KBM-7 (cell line): ENCODE measurements around the gene CLEC4D.
"Not testable (repeated sequence)": the region's sequence is repeated elsewhere in the genome, so short reads cannot be mapped to it uniquely, and the experiment has no call there.

ENCODE experiments used
- DNase-seq: peaks from one replicate; pipeline ENCODE4 v3.0.0-alpha.2; 2015
- in situ Hi-C: fragments of 300-500 bp; cut with MboI; formaldehyde crosslinking; loops from 2 replicates; pipeline ENCODE4 v1.14.3; 2020; ENCODE audit warnings: low sequenced_read_pairs, low pct_unique_long_range_greater_than_20kb, mixed read lengths

Gene CLEC4D

GRCh38 chr12:8519171-8519570 is 5.9 kb downstream of the CLEC4D start:
- DNase-seq: peak; percentile 5
- in situ Hi-C loops: no loop called here

DNA sequence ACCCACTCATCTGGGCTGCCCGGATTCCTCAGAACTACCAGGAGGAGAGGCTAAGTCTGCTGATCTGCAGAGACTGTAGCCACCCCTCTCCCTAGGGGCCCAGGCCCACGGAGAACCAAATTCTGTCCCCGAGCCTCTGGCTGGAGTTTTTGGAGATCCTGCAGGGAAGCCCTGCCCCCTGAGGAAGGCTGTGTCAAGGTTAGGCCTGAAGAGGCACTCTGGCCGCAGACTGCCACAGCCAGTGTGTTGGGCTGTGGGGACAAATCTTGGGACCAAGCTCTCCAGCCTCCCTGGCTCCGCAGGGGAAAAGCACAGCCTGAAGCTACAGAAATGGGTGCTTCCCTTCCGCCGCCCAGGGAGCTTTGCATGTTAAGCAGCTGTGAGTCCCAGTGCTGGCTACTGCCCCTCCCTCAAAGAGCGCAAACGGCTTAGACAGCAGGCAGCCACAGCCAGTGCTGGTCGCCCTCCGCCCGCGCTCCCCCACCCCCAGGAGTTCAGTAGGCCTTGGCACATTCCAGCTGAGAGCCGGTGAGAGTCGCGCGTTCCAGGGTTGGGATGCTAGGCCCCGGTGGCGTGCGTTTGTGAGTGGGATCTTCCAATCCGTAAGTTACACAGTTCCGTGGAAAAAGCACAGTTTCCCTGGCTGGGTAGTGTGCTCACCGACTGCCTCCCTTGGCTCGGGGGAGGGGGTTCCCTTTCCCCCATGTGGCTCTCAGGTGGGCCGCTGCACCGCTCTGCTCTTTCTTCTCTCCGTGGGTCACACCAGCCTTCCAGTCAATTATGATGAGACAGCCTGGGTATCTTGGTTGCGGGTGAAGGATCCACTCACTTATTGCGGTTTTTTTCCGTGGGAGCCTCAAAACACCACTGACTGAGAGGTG is 14.2 kb downstream of the CLEC4D start:
- DNase-seq: no peak
- in situ Hi-C loops: no loop called here

DNA sequence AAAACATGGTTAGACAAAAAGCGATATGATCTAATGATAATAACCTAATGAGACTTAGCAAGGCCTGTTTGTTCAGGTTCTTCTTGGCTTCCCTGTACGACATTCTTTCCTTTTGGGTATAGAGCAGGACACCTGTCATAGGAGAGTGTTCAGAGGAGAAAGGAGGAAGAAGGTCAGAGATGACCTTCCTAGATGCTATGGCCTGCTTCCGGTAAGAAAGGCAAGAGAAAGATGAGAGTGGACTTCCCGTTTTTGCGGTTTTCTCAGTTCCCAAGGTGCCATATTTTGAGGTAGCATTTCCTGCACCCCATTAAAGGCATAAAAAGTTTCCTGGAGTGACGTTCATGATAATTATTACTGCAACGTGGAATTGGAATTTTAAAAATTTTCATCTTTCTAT is 18.7 kb downstream of the CLEC4D start:
- DNase-seq: no peak
- in situ Hi-C loops: no loop called here

DNA sequence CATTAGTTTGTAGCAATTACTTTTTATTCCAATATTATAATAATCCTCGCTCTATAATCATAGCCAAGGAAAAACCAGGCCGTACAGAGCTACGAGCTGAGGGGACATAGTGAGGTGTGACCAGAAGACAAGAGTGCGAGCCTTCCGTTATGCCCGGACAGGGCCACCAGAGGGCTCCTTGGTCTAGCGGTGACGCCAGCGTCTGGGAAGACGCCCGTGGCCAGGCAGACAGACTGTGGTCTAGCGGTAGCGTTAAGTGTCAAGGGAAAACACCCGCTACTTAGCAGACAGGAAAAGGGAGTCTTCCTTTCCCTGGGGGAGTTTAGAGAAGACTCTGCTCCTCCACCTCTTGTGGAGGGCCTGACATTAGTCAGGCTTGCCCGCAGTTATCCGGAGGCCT is 24.5 kb downstream of the CLEC4D start:
- peak; percentile 84 for DNase-seq
- in situ Hi-C loops: not testable (repeated sequence)

- in situ Hi-C loops, DNase-seq: not testable (repeated sequence)
These were observed 27.5 kb downstream of the CLEC4D start, which contains the start of gene CLEC4E for GRCh38 chr12:8540831-8541230. TSS of gene CLEC4E (minus strand) at chr12:8540905. CDS start at chr12:8540797, 108 bp downstream.

DNA sequence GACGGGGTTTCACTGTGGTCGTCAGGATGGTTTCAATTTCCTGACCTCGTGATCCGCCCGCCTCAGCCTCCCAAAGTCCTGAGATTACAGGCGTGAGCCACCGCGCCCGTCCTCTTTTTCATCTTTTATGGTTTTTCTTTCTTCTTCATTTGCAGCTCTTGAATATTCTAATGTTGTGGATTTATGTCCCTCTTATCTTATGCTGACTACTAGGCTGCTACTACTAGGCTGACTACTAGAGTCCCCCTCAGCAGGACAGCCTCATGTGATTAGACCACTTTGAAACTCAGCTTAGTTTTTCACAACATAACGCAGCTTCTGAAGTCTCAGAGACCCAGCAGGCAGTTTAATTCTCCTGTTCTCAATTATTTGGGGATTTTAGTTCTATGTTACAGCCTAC is 28.3 kb downstream of the CLEC4D start:
- in situ Hi-C loops: no loop called here

GRCh38 chr12:8544295-8544694 is 31.0 kb downstream of the CLEC4D start:
- in situ Hi-C loops: no loop called here

More for the DNA sequence above, 28.3 kb downstream of the CLEC4D start:
- no peak for DNase-seq

GRCh38 chr12:8546591-8546990 is 33.3 kb downstream of the CLEC4D start:
- in situ Hi-C loops: no loop called here
- no peak for DNase-seq

More at GRCh38 chr12:8544295-8544694, 31.0 kb downstream of the CLEC4D start:
- DNase-seq: peak; percentile 74

DNA sequence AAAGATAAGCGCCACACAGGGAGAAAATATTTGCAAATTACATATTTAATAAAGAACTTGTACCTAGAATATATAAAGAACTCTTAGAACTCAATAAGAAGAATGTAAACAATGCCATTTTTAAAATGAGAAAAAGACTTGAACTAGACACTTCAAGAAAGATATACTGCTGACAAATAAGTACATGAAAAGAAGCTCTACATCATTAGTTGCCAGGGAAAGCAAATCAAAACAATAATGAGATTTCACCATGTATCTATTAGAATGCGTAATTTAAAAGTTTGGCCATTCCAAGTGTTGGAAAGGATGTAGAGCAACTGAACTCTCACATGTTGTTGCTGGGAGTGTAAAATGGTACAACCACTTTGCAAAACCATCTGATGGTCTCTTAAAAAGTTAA is 34.3 kb downstream of the CLEC4D start:
- in situ Hi-C loops: no loop called here
- DNase-seq: no peak

GRCh38 chr12:8548192-8548591 is 34.9 kb downstream of the CLEC4D start:
- in situ Hi-C loops: no loop called here
- DNase-seq: no peak

DNA sequence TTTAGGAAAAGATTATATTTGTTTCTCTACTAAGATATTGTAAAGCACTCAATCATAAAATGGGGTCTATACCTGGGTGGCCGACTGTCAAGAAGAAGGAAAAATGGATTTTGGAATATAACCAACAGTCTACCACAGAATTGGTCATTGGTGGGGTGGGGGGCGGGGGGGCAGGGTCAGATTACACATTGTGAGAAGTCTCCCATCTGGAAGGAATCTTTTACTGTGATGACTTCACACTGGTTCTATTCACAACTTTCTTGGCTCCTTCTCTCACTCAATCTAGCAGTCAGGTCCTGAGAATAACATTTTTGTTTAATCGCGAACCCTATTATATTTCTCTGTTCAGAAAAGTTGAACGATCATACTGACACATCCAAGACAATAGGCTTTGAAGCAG is 36.1 kb downstream of the CLEC4D start:
- in situ Hi-C loops: no loop called here
- no peak for DNase-seq

DNA sequence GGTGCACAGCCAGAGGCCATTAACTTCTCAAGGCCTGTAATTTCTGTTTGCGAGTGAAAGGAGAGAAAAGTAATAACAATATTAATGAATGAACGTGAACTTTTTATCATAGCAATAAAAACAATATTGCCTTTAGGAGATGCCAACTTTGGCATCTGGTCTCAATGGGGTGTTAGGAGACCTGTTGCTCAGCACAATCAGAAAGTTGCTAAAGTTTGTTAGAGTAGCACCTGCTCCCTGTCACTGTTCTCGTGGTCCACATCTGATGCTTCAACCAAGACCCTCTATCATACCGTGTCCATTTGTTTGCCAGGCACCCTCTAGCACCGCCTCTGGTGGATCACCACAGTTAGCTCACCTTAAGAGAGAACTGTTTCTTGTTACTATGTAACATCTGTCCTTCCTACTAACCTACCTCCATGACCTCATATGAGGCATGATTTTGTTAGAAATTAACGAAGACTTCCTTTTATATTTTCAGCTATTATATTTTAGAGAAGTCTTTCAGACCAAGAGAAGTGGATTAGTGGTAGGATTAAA is 39.9 kb downstream of the CLEC4D start:
- in situ Hi-C loops: no loop called here
- DNase-seq: no peak

DNA sequence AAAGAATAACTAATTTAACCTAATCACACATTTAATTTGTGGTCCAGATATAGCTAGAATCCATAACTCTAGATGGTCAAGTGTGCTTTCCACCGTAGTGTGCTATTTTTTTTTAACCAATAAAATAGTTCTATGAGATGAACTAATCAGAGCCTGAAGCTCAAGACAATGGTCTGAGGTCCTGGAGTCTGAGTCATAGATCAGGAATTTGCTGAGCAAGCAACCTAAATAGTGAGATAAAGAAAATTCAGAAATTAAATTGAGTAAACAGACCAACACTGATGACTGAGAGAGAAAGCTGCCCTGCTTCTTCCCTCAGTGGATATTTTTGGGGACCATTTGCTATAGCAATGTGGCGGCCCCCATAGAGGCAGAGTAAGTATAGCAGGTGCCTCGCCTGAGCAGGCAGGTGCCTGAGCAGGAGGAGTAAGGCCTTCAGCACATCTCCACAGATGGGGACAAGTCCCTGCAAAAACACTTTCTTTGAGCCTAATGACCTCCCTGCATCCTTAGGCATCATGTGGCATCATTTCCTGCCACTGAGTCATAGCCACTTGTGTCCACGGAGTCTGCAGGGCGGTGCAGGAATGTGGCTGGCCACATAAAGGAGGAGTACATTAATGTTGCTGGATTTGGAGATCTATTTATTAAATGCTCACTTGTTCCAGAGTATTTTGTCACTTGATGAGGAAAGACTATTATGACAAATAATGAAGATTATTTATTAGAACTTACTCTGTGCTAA is 41.3 kb downstream of the CLEC4D start:
- in situ Hi-C loops: no loop called here
- DNase-seq: no peak

- no peak for DNase-seq
- in situ Hi-C loops: no loop called here
These were observed 43.3 kb downstream of the CLEC4D start for GRCh38 chr12:8556531-8557097.

- in situ Hi-C loops: no loop called here
- no peak for DNase-seq
These were observed 46.4 kb downstream of the CLEC4D start for GRCh38 chr12:8559676-8560075.

DNA sequence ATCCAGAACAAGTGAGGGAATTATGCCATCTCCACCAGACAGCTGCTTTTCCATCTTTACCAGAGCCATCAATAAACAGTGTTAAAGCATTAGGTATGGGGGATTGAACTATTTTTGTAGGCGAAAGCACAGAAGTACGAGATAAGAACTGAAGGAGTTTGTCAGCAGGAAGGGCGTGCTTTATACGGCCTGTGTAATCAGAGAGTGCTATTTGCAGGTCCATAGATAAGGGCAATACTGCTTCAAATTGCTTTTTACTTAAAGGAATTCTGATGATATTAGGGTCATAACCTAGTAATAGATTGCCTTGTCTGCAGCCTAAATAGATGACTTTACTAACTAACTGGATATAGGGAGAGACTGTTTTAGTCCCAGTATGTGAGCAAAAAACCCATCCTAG is 47.7 kb downstream of the CLEC4D start:
- in situ Hi-C loops: no loop called here
- no peak for DNase-seq

- DNase-seq: no peak
- in situ Hi-C loops: no loop called here
These were observed 49.0 kb downstream of the CLEC4D start for GRCh38 chr12:8562310-8562709.

- no peak for DNase-seq
- in situ Hi-C loops: no loop called here
These were observed 50.1 kb downstream of the CLEC4D start for GRCh38 chr12:8563356-8563755.

DNA sequence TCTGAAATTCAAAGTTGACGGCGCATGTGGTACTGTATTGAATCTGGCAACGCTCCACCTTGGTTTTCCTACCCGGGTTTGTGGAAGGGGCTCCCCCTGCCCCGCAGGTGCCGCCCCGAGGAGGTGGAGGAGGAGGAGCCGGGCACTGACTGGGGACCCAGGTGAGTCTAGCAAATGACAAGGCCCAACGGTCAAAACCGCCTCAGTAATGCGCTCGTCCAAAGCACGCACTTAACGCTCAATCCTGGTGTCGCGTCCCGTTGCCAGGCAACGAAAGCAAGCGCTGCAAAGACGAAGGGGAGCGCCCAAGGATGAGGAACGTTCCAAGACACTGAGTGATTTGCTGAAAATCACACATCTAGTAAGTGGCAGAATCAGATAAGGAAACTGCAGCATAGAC is 51.4 kb downstream of the CLEC4D start:
- in situ Hi-C loops: no loop called here
- no peak for DNase-seq

GRCh38 chr12:8566052-8566451 is 52.7 kb downstream of the CLEC4D start:
- in situ Hi-C loops, DNase-seq: not testable (repeated sequence)
